ENCODE measurements around the gene PDZD2.

DNA sequence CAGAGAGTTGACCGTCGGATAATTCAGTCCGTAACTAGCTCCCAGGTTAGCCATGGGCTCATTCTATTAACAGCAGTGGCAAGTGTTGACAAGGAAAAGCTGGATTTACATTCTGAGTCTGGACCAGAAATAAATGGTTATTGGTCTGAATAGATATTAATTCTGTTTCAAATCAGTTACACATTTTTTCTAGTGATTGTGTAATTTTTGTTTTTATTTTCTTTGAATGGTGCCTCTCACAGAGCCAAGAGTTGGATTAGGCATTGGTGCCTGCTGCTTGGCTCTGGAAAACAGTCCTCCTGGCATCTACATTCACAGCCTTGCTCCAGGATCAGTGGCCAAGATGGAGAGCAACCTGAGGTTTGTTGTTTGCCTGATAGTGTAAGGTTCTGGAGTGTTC lies 420.1 kb downstream of the PDZD2 start:
- TF ChIP-seq EP300 (IDR thresholded peaks at IDR 0.05), result no peak
- TF ChIP-seq, protein P1, sequence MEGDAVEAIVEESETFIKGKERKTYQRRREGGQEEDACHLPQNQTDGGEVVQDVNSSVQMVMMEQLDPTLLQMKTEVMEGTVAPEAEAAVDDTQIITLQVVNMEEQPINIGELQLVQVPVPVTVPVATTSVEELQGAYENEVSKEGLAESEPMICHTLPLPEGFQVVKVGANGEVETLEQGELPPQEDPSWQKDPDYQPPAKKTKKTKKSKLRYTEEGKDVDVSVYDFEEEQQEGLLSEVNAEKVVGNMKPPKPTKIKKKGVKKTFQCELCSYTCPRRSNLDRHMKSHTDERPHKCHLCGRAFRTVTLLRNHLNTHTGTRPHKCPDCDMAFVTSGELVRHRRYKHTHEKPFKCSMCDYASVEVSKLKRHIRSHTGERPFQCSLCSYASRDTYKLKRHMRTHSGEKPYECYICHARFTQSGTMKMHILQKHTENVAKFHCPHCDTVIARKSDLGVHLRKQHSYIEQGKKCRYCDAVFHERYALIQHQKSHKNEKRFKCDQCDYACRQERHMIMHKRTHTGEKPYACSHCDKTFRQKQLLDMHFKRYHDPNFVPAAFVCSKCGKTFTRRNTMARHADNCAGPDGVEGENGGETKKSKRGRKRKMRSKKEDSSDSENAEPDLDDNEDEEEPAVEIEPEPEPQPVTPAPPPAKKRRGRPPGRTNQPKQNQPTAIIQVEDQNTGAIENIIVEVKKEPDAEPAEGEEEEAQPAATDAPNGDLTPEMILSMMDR (IDR thresholded peaks at IDR 0.05), result no peak
